Caco-2 (cell line): Measurements from ENCODE around the gene PRR13. TPM values are rescaled to one million over a fixed set of nuclear protein-coding genes. Genes with fewer than 3 reads are reported as not detected.
"Not testable (repeated sequence)": the region's sequence is repeated elsewhere in the genome, so short reads cannot be mapped to it uniquely, and the experiment has no call there.

Source experiments
- BruUV-seq: library from RNA; stranded (reverse); fragments of 400-500 nt; replicated peaks from 2 replicates; lab custom pipeline; 2021; lab: Mats Ljungman, UMichigan
- CTCF ChIA-PET: fragments of 300-600 bp; sonication (Branson Sonifier 250); formaldehyde crosslinking; loops from one replicate; lab custom pipeline; 2022; ENCODE audit warnings: antibody characterized with exemption; lab: Charles Lee
- POLR2A ChIA-PET: fragments of 300-600 bp; sonication (Branson Sonifier 250); formaldehyde crosslinking; loops from one replicate; lab custom pipeline; 2022; ENCODE audit warnings: antibody characterized with exemption; lab: Charles Lee
- DNase-seq, 2 experiments: peaks; one replicate each; pipeline versions ENCODE4 v3.0.0 to v3.0.0-alpha.2; 2020 to 2022
- H3K27me3 ChIP-seq: replicated peaks from 2 replicates; pipeline ENCODE4 v1.6.0; 2011; ENCODE audit warnings: low read length; ENCODE audit not compliant: control insufficient read depth, insufficient read depth
- H3K36me3 ChIP-seq: 2 replicates; pipeline ENCODE4 v1.5.1; 2011; ENCODE audit warnings: low read length; ENCODE audit not compliant: control insufficient read depth, insufficient read depth
- H3K4me1 ChIP-seq: fragments of 250-450 bp; sonication (Bioruptor Pico); 2 replicates; pipeline ENCODE4 v1.5.1; 2020; ENCODE audit warnings: mild to moderate bottlenecking
- H3K4me3 ChIP-seq: 2 replicates; pipeline ENCODE4 v1.5.1; 2011; ENCODE audit warnings: low read depth, mild to moderate bottlenecking, control low read depth, low read length
- H3K9me3 ChIP-seq: fragments of 250-450 bp; sonication (Bioruptor Pico); 2 replicates; pipeline ENCODE4 v1.5.1; 2020; ENCODE audit warnings: mild to moderate bottlenecking, moderate library complexity
- H3K27ac Mint-ChIP-seq: one replicate; pipeline ENCODE4 v1.8.0; 2022; ENCODE audit warnings: mixed read lengths; ENCODE audit not compliant: unreplicated experiment
- H3K27me3 Mint-ChIP-seq: one replicate; pipeline ENCODE4 v1.8.0; 2022; ENCODE audit warnings: mixed read lengths; ENCODE audit not compliant: insufficient read depth, unreplicated experiment
- H3K36me3 Mint-ChIP-seq: one replicate; pipeline ENCODE4 v1.8.0; 2022; ENCODE audit warnings: mild to moderate bottlenecking, mixed read lengths; ENCODE audit not compliant: insufficient read depth, unreplicated experiment
- H3K4me1 Mint-ChIP-seq: one replicate; pipeline ENCODE4 v1.8.0; 2022; ENCODE audit warnings: low read depth, mixed read lengths; ENCODE audit not compliant: unreplicated experiment
- H3K4me3 Mint-ChIP-seq: one replicate; pipeline ENCODE4 v1.8.0; 2022; ENCODE audit warnings: mild to moderate bottlenecking, moderate library complexity, mixed read lengths; ENCODE audit not compliant: unreplicated experiment
- H3K9me3 Mint-ChIP-seq: one replicate; pipeline ENCODE4 v1.8.0; 2022; ENCODE audit warnings: mixed read lengths; ENCODE audit not compliant: unreplicated experiment
- intact Hi-C: fragments of 100-400 bp; cut with micrococcal nuclease; formaldehyde crosslinking; loops from one replicate; pipeline ENCODE4 v1.10.0; 2022; ENCODE audit not compliant: unreplicated experiment
- total RNA-seq: library from RNA; stranded (reverse); gene quantifications from 2 replicates; pipeline ENCODE4 v1.2.3, GENCODE V29; 2022
- TF ChIP-seq, protein P1 (sequence below), 2 experiments: fragments of 200-600 bp in 1 of 2; IDR thresholded peaks; 1 replicate in 1 of 2; 2 replicates in 1 of 2; pipeline versions ENCODE4 v1.5.1 to v1.8.0; 2011 to 2022; ENCODE audit warnings: antibody characterized with exemption in 1 of 2, control low read depth in 1 of 2, inconsistent platforms in 1 of 2, low read depth in 1 of 2, low read length in 1 of 2, mild to moderate bottlenecking in 1 of 2, moderate library complexity in 1 of 2; ENCODE audit not compliant: insufficient read depth in 1 of 2, severe bottlenecking in 1 of 2, unreplicated experiment in 1 of 2

Gene PRR13
- total RNA-seq, 1 experiment from 2014 or later, result 400 TPM

GRCh38 chr12:53478865-53479264 lies 37.3 kb downstream of the PRR13 start:
- TF ChIP-seq, protein P1, sequence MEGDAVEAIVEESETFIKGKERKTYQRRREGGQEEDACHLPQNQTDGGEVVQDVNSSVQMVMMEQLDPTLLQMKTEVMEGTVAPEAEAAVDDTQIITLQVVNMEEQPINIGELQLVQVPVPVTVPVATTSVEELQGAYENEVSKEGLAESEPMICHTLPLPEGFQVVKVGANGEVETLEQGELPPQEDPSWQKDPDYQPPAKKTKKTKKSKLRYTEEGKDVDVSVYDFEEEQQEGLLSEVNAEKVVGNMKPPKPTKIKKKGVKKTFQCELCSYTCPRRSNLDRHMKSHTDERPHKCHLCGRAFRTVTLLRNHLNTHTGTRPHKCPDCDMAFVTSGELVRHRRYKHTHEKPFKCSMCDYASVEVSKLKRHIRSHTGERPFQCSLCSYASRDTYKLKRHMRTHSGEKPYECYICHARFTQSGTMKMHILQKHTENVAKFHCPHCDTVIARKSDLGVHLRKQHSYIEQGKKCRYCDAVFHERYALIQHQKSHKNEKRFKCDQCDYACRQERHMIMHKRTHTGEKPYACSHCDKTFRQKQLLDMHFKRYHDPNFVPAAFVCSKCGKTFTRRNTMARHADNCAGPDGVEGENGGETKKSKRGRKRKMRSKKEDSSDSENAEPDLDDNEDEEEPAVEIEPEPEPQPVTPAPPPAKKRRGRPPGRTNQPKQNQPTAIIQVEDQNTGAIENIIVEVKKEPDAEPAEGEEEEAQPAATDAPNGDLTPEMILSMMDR (IDR thresholded peaks at IDR 0.05; ENCODE audit: insufficient read depth in 1 of 2, low read depth in 1 of 2, low read length in 1 of 2, severe bottlenecking in 1 of 2, unreplicated experiment in 1 of 2), result no peak
- ChIA-PET CTCF (no interaction called here), POLR2A (no interaction called here)
- no TSS peak for BruUV-seq
- Mint-ChIP-seq H3K9me3 (no peaks in the 10 kb centered on the region), H3K27me3 (no peaks in the 10 kb centered on the region), H3K36me3 (peaks cover 98% of the 10 kb centered on the region), H3K27ac (no peak overlapping the region), H3K4me3 (no peak overlapping the region), H3K4me1 (peaks cover 7% of the 10 kb centered on the region)
- Histone ChIP-seq H3K36me3 (peaks cover 10% of the 10 kb centered on the region), H3K4me3 (no peak overlapping the region), H3K4me1 (no peaks in the 10 kb centered on the region), H3K27me3 (no peaks in the 10 kb centered on the region), H3K9me3 (no peaks in the 10 kb centered on the region)
- intact Hi-C loops, result no loop called here
- no peak for DNase-seq

GRCh38 chr12:53479331-53479730 lies 37.8 kb downstream of the PRR13 start:
- no peaks in the 10 kb centered on the region for H3K9me3 Mint-ChIP-seq
- H3K4me3 ChIP-seq, result no peak overlapping the region
- BruUV-seq, result no TSS peak
- H3K4me3 Mint-ChIP-seq, result no peak overlapping the region
- H3K36me3 ChIP-seq, result peaks cover 10% of the 10 kb centered on the region
- H3K27me3 Mint-ChIP-seq, result no peaks in the 10 kb centered on the region
- no peak for DNase-seq
- H3K36me3 Mint-ChIP-seq, result peaks cover 98% of the 10 kb centered on the region
- H3K27ac Mint-ChIP-seq, result no peak overlapping the region
- no peaks in the 10 kb centered on the region for H3K27me3 ChIP-seq
- no peaks in the 10 kb centered on the region for H3K4me1 ChIP-seq
- ChIA-PET POLR2A (interaction anchor here (0.6 kb wide), 1 partner anchor 146 kb away, joined by 3 read pairs; no protein-coding TSS in a partner anchor), CTCF (no interaction called here)
- H3K9me3 ChIP-seq, result no peaks in the 10 kb centered on the region
- TF ChIP-seq, protein P1 (IDR thresholded peaks at IDR 0.05; ENCODE audit: insufficient read depth in 1 of 2, low read depth in 1 of 2, low read length in 1 of 2, severe bottlenecking in 1 of 2, unreplicated experiment in 1 of 2), result no peak
- H3K4me1 Mint-ChIP-seq, result peaks cover 7% of the 10 kb centered on the region
- intact Hi-C loops, result no loop called here

DNA sequence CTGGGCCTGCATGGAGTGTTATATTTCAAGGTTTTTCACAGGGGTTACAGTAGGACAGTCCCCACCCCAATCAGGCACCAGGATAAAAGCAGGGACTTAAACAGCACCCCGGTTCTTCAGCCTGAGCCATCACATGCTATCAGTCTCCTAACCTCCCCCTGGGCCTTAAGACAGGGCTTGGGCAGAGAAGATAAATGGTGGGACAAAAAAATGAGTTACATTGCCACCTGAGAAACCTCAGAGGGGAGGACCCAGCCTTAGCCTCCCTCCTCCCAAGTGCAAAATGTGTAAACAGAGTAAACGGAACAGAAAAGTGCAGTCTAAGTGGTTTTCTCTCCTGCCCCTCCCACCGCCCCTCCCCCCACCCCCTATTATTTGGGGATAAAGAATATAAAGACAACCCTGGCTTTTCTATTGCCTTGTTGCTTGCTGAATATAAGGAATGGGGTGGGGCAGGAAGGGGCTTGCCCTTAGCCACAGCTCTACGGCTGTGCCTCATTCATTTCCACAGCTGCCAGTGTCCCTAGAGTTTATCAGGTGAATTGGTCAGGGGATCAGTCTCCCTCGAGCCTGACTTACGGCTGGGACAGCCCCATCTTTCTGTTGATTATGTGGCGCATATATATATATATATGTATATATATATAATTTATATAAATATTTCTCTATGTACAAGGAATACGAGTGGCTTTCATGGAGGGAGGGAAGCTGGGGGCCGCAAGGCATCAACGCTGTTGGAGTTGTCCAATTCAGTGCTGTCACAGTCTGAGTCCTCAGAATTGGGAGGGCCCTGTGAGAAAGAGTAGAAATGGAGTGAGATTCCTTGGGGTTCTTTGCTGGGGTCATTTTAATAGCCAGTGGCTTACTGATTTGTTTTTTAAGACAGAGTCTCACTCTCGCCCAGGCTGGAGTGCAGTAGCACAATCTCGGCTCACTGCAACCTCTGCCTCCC lies 39.2 kb downstream of the PRR13 start:
- intact Hi-C loops, result no loop called here
- H3K9me3 ChIP-seq, result no peaks in the 10 kb centered on the region
- CTCF ChIA-PET, result interaction anchor here (1.3 to 1.8 kb wide), 3 partner anchors 12 to 160 kb away, joined by 7 read pairs; partner anchors contain the start of gene AAAS
- Mint-ChIP-seq H3K4me3 (no peak overlapping the region), H3K36me3 (peaks cover 98% of the 10 kb centered on the region), H3K27me3 (no peaks in the 10 kb centered on the region), H3K4me1 (no peaks in the 10 kb centered on the region), H3K27ac (no peak overlapping the region), H3K9me3 (no peaks in the 10 kb centered on the region)
- no peaks in the 10 kb centered on the region for H3K27me3 ChIP-seq
- peaks cover 8% of the 10 kb centered on the region for H3K36me3 ChIP-seq
- H3K4me3 ChIP-seq, result no peak overlapping the region
- H3K4me1 ChIP-seq, result no peaks in the 10 kb centered on the region
- BruUV-seq, result no TSS peak
- TF ChIP-seq, protein P1 (IDR thresholded peaks at IDR 0.05; ENCODE audit: insufficient read depth in 1 of 2, low read depth in 1 of 2, low read length in 1 of 2, severe bottlenecking in 1 of 2, unreplicated experiment in 1 of 2), result no peak
- POLR2A ChIA-PET, result interaction anchor here (1.3 kb wide), 1 partner anchor 20 kb away, joined by 6 read pairs; the partner anchor contains the start of gene TARBP2
- DNase-seq, result peak in 1 of 2 experiments; percentile 9

GRCh38 chr12:53481458-53481857 lies 39.9 kb downstream of the PRR13 start:
- H3K4me1 Mint-ChIP-seq, DNase-seq, H3K9me3 ChIP-seq, H3K27me3 ChIP-seq, intact Hi-C loops, H3K36me3 ChIP-seq, H3K4me3 Mint-ChIP-seq, BruUV-seq, H3K4me1 ChIP-seq, H3K27me3 Mint-ChIP-seq, H3K4me3 ChIP-seq, H3K9me3 Mint-ChIP-seq: not testable (repeated sequence)
- peak overlapping the region; percentile 46 for H3K27ac Mint-ChIP-seq
- H3K36me3 Mint-ChIP-seq, result peaks cover 98% of the 10 kb centered on the region
- ChIA-PET CTCF (interaction anchor here (0.5 to 1.8 kb wide), 8 partner anchors 9 to 204 kb away, joined by 3 to 9 read pairs (median 7); partner anchors contain the start of genes AAAS and TARBP2), POLR2A (interaction anchor here (1.1 to 1.3 kb wide), 2 partner anchors 11 to 20 kb away, joined by 4 to 6 read pairs; partner anchors contain the start of gene TARBP2)
